ENCODE results near the gene INPP5A.

DNA sequence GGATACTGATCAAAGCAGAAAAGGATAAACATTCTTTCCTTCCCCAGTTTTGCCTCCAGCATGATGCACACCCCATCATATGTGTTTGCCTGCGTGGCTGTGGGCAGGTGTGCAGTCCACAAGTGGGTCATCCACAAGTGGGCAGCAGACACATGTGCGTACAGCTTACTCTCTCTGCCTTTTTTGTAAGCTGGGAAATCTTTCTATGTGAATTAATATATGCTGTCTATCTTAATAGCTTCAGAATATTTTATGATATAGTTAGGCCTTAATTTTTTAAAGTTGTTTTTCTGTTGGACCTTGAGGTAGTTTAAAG, 80.1 kb downstream of the INPP5A start:
- TF ChIP-seq, protein P1, sequence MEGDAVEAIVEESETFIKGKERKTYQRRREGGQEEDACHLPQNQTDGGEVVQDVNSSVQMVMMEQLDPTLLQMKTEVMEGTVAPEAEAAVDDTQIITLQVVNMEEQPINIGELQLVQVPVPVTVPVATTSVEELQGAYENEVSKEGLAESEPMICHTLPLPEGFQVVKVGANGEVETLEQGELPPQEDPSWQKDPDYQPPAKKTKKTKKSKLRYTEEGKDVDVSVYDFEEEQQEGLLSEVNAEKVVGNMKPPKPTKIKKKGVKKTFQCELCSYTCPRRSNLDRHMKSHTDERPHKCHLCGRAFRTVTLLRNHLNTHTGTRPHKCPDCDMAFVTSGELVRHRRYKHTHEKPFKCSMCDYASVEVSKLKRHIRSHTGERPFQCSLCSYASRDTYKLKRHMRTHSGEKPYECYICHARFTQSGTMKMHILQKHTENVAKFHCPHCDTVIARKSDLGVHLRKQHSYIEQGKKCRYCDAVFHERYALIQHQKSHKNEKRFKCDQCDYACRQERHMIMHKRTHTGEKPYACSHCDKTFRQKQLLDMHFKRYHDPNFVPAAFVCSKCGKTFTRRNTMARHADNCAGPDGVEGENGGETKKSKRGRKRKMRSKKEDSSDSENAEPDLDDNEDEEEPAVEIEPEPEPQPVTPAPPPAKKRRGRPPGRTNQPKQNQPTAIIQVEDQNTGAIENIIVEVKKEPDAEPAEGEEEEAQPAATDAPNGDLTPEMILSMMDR (conservative IDR thresholded peaks at IDR 0.05; ENCODE audit: low read length), result no peak
- TF ChIP-seq EZH2phosphoT487 (IDR thresholded peaks at IDR 0.05; ENCODE audit: borderline replicate concordance), result no peak

All from Loucy (cell line).